Glutamatergic neuron (in vitro differentiated cells): Measurements from ENCODE around the gene BZW2. TPM values are rescaled to one million over a fixed set of nuclear protein-coding genes. Genes with fewer than 3 reads are reported as not detected.

Experiments used
- DNase-seq: peaks from one replicate; pipeline ENCODE4 v3.0.0; 2022
- H3K27ac Mint-ChIP-seq: one replicate; pipeline ENCODE4 v1.8.0; 2020; ENCODE audit warnings: mild to moderate bottlenecking, mixed read lengths, inconsistent platforms; ENCODE audit not compliant: unreplicated experiment
- H3K27me3 Mint-ChIP-seq: one replicate; pipeline ENCODE4 v1.8.0; 2020; ENCODE audit warnings: mild to moderate bottlenecking, moderate library complexity, mixed read lengths, inconsistent platforms; ENCODE audit not compliant: unreplicated experiment
- H3K36me3 Mint-ChIP-seq: one replicate; pipeline ENCODE4 v1.8.0; 2020; ENCODE audit warnings: mild to moderate bottlenecking, mixed read lengths, inconsistent platforms; ENCODE audit not compliant: unreplicated experiment
- H3K4me1 Mint-ChIP-seq: one replicate; pipeline ENCODE4 v1.8.0; 2020; ENCODE audit warnings: mild to moderate bottlenecking, low read depth, mixed read lengths, inconsistent platforms; ENCODE audit not compliant: unreplicated experiment
- H3K4me3 Mint-ChIP-seq: one replicate; pipeline ENCODE4 v1.8.0; 2020; ENCODE audit warnings: mild to moderate bottlenecking, mixed read lengths, inconsistent platforms; ENCODE audit not compliant: unreplicated experiment
- H3K9me3 Mint-ChIP-seq: one replicate; pipeline ENCODE4 v1.8.0; 2020; ENCODE audit warnings: mild to moderate bottlenecking, moderate library complexity, mixed read lengths, inconsistent platforms; ENCODE audit not compliant: unreplicated experiment
- total RNA-seq: library from RNA; stranded (reverse); fragmentation: NEBNext Ultra II Directional; extraction: Animal tissue kit (Norgen Biotek cat#: 25700); gene quantifications from one replicate; pipeline ENCODE4 v1.2.1, GENCODE V29; 2021; ENCODE audit not compliant: unreplicated experiment
- TF ChIP-seq, protein P1 (sequence below): fragments of 200-600 bp; sonication (generic); IDR thresholded peaks from one replicate; pipeline ENCODE4 v1.5.0; 2021; ENCODE audit not compliant: partially characterized antibody, unreplicated experiment

BZW2 gene
- total RNA-seq, 1 donor from 2014 or later: 86.7 TPM

DNA sequence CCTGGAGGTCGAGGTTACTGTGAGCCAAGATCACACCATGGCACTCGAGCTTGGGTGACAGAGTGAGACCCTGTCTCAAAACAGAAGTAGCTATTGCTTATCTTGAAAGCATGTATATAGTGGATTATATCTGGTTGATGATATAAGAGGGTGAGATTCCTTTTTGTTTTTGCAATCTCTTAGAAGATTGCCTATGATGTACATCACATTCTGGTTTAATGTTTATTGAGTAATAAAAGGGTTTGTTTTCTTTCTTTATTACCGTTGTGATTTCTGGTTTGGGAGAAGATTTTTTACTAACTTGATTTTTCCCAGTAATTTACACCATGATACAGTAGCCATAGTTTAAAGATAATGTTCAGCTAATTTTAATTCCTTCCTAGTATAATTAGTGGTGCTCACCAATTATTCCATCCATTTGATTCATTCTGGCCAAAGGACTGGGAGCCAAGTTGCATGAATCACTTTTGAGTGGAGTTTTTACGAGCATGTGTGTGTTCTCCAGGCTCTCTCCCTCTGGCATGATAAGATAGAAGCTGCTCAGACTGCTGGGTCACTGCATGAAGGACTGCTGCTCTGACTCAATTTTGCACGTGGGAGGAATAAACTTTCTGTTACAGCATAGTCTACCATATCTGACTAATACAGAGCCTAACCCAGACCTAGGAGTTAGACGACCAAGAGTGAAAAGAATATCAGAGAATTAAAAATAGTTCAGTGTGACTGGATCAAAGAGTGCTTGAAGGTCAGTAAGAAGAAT lies 94.1 kb downstream of the BZW2 start:
- no peak for DNase-seq
- Mint-ChIP-seq H3K27me3 (no peaks in the 10 kb centered on the region), H3K9me3 (no peaks in the 10 kb centered on the region), H3K4me1 (peaks cover 10% of the 10 kb centered on the region), H3K27ac (no peak overlapping the region), H3K4me3 (no peak overlapping the region), H3K36me3 (no peaks in the 10 kb centered on the region)
- TF ChIP-seq, protein P1, sequence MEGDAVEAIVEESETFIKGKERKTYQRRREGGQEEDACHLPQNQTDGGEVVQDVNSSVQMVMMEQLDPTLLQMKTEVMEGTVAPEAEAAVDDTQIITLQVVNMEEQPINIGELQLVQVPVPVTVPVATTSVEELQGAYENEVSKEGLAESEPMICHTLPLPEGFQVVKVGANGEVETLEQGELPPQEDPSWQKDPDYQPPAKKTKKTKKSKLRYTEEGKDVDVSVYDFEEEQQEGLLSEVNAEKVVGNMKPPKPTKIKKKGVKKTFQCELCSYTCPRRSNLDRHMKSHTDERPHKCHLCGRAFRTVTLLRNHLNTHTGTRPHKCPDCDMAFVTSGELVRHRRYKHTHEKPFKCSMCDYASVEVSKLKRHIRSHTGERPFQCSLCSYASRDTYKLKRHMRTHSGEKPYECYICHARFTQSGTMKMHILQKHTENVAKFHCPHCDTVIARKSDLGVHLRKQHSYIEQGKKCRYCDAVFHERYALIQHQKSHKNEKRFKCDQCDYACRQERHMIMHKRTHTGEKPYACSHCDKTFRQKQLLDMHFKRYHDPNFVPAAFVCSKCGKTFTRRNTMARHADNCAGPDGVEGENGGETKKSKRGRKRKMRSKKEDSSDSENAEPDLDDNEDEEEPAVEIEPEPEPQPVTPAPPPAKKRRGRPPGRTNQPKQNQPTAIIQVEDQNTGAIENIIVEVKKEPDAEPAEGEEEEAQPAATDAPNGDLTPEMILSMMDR: no peak

DNA sequence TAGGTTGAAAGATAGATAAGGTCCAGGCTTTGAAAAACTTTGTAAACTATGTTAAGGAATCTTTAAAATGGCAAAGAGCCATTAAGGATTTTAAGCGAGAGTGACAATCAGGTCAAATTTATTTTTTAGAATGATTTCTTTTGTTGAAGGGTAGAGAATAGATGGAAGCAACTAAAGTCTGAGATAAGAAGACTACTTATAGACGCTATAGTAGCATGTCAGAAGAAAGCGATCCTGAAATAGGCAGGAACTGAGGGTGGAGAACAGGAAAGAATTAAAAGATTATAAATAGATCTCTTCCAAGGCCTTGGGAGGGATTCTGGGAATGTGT lies 94.6 kb downstream of the BZW2 start:
- Mint-ChIP-seq H3K27ac (no peak overlapping the region), H3K4me1 (peaks cover 14% of the 10 kb centered on the region), H3K4me3 (no peak overlapping the region), H3K9me3 (no peaks in the 10 kb centered on the region), H3K36me3 (no peaks in the 10 kb centered on the region), H3K27me3 (no peaks in the 10 kb centered on the region)
- TF ChIP-seq, protein P1: no peak
- DNase-seq: no peak

DNA sequence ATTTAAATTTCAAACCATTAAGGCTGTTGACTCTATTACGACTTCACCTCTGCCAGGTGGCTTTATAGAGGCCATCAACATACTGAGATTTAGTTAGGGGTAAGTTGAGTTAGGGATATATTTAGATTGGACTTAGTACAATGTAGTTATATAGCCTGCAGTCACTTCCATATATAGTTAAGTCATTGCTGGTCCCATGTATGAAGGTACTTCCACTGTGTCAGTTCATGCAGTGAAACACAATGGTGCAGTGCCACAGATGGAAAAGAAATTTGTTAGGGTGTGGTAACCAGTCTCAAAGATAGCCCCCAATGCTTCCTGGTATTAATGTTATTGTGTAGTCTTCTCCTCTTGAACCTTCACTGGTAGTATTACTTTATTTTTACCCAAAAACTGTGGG lies 95.0 kb downstream of the BZW2 start:
- Mint-ChIP-seq H3K27me3 (no peaks in the 10 kb centered on the region), H3K27ac (no peak overlapping the region), H3K4me3 (no peak overlapping the region), H3K4me1 (peaks cover 14% of the 10 kb centered on the region), H3K36me3 (no peaks in the 10 kb centered on the region), H3K9me3 (no peaks in the 10 kb centered on the region)
- TF ChIP-seq, protein P1: no peak
- no peak for DNase-seq

DNA sequence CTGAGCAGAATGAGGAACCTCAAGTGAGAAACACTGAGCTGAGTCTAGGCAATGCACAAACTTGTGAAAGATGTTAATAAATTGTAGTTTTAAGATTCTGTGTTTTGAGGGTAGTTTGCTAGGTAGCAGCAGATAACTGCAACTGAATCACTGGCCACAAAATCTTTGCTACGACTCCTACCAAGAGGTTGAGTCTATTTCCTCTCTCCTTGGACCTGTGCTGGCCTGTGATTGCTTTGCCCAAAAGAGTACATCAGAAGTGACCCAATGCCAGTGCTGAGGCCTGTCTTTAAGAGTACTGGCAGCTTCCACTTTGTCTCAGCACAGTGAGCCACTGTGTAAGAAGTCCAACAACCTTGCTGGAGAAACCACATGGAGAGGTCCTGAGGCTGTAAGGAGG lies 95.7 kb downstream of the BZW2 start:
- no peaks in the 10 kb centered on the region for H3K36me3 Mint-ChIP-seq
- TF ChIP-seq, protein P1: no peak
- no peaks in the 10 kb centered on the region for H3K9me3 Mint-ChIP-seq
- no peak overlapping the region for H3K27ac Mint-ChIP-seq
- H3K4me1 Mint-ChIP-seq: peaks cover 14% of the 10 kb centered on the region
- H3K4me3 Mint-ChIP-seq: no peak overlapping the region
- H3K27me3 Mint-ChIP-seq: no peaks in the 10 kb centered on the region
- DNase-seq: no peak

DNA sequence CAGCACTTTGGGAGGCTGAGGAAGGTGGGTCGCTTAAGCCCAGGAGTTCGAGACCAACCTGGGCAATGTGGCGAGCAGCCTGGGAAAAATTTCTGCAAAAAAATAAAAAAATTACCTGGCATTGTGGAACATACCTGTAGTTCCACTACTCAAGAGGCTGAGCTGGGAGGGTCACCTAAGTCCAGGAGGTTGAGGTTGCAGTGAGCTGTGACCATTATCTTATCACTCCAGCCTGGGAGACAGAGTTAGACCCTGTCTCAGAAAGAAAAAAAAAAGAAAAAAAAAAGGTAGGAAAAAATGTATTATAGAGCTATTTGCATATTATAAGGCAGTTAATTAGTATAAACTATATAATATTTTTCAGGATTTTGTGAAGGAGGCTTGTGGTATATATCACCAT lies 96.6 kb downstream of the BZW2 start:
- TF ChIP-seq, protein P1: no peak
- H3K4me3 Mint-ChIP-seq: no peak overlapping the region
- peaks cover 3% of the 10 kb centered on the region for H3K9me3 Mint-ChIP-seq
- peaks cover 14% of the 10 kb centered on the region for H3K4me1 Mint-ChIP-seq
- no peaks in the 10 kb centered on the region for H3K36me3 Mint-ChIP-seq
- no peak overlapping the region for H3K27ac Mint-ChIP-seq
- peaks cover 4% of the 10 kb centered on the region for H3K27me3 Mint-ChIP-seq
- DNase-seq: no peak
